AG09319 (cell line): Measurements from ENCODE around the gene C9orf78.

Experiments used
- DNase-seq: peaks from one replicate; pipeline ENCODE4 v3.0.0-alpha.2; 2010; ENCODE audit warnings: low read depth; ENCODE audit errors: extremely low read depth
- TF ChIP-seq, protein P1 (sequence below): IDR thresholded peaks from 2 replicates; pipeline ENCODE4 v1.5.1; 2011; ENCODE audit warnings: low read depth, mild to moderate bottlenecking, inconsistent platforms, low read length, moderate library complexity

C9orf78 gene

DNA sequence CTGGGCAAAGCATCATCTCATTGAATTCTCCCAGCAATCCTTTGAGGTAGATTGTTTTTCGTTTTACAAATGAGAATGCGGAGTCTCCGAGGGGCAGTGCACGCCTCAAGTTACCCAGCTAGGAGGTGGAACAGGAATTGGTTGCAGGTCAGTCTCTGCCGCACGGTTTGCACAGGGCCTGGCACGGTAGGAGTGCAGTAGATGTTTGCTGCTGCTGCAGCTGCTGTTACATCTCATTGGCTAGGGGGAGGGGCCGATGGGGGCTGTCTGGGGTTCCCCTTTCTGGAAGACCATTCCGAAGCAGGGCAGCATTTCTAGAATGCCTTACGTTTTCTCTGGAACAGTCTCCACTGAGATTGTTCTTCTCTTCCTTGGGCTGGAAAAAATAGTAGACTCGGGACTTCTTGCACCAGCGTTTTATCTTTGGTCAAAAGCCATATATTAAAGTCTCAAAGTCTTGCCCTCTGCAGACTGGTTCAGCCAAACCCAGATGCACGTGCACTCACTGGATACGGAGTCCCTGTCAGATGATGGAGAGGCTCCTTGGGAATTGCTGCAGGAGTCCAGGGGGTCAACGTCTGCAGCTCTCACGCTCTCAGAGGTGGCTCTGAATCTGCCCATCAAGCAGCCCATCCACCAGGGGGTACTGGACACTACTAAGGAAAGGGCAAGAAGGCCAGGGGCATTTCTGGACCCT, 1.4 kb upstream of the C9orf78 start:
- TF ChIP-seq, protein P1, sequence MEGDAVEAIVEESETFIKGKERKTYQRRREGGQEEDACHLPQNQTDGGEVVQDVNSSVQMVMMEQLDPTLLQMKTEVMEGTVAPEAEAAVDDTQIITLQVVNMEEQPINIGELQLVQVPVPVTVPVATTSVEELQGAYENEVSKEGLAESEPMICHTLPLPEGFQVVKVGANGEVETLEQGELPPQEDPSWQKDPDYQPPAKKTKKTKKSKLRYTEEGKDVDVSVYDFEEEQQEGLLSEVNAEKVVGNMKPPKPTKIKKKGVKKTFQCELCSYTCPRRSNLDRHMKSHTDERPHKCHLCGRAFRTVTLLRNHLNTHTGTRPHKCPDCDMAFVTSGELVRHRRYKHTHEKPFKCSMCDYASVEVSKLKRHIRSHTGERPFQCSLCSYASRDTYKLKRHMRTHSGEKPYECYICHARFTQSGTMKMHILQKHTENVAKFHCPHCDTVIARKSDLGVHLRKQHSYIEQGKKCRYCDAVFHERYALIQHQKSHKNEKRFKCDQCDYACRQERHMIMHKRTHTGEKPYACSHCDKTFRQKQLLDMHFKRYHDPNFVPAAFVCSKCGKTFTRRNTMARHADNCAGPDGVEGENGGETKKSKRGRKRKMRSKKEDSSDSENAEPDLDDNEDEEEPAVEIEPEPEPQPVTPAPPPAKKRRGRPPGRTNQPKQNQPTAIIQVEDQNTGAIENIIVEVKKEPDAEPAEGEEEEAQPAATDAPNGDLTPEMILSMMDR, result no peak
- no peak for DNase-seq

DNA sequence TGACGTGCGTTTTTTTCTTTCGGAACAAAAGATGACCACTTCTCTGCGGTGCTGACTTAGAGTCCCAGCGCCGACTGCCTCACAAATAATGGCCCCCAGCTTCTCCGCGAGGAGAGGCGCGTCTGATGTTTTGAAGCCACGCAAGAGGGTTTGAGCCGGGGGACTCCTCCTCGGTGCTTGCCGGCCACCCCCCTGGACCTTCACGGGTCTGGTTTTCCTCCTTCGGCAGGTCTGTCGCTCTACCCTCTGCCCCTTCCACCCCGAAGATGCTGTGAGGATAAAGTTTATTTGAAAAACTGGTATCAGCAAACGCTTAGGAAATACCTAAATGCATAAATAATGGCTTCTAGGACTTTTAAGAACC, 767 bp upstream of the C9orf78 start:
- no peak for DNase-seq
- TF ChIP-seq, protein P1, result no peak

DNA sequence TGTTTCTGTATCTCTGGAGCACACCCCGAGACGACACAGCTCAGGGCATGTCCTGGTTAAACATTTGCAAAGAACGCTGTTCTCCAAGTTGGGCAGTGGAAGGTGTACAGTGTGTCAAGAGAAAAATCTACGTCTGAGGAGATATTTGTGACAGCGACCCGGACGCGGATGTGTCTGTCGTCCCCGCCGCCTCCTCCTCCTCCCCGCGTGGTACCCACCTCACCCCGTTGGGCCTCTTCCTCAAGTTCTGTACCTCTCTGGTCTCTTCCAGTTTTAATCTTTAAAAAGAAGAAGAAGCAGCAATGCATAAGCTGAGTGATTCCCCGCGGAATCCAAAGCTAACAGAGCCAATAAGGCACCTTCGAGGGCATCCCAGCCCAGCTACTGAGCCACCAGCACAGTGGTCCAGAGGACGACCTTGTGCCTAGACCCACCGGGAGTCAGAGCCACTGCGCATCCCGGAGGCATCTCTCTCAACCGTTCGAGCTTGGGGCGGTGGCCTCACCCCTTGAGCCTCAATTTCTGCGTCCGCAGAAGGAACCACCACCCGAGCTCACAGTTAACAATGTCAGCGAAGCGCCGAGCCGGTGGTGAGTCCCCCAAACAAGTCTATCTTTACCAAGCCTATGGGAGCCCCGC, 467 bp downstream of the C9orf78 start:
- TF ChIP-seq, protein P1, result no peak
- no peak for DNase-seq

DNA sequence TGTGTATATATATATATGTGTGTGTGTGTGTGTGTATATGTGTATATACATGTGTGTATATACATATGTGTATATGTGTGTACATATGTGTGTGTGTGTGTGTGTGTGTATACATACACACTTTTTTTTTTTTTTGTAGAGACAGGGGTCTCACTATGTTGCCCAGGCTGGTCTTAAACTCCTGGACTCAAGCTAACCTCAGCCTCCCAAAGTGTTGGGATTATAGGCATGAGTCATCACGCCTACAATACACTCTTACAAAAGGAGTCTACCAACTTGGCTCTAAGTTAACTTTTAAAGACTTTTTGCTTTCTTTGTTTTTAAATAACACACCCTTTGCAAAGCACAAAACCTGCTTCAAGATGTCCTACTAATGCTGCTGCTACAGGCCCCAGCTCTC, 2.1 kb downstream of the C9orf78 start:
- DNase-seq, result no peak

DNA sequence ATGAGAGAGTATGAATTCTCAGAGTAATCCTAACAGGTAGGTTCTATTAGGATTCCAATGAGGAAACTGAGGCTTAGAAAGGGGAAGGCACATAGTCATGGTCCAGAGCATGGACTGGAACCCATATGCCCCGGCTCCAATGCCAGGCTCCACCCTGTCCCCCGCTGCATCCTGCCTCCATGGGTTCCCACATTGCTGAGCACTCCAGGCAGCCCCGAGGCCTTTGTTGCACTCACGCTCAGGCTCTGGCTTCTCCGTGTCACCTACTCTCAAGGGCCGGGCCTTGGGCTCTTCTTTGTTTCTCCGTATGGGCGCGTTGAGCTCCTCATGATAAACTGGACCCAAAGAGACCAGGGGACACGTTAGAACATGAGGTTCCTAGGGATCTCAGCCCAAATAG, 6.1 kb downstream of the C9orf78 start:
- TF ChIP-seq, protein P1, result no peak
- DNase-seq, result no peak

More for the DNA sequence above, 2.1 kb downstream of the C9orf78 start:
- TF ChIP-seq, protein P1, result no peak

DNA sequence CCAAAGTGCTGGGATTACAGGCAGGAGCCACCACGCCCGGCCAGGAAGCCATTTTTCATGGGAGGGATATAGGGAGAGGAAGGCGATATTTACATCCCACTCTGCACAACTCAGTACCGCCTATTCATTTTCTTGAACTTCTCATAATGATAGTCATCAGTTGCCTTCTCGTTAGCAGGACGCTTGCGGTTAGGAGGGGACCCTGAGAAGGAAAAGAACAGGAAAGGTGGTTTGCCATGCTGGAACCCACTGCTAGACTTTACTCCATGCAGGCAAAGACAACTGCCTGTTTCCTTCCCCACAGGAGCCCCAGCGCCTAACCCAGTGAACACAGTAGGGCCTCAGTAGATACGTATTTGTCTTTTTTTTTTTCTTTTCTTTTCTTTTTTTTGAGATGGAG, 7.0 kb downstream of the C9orf78 start:
- no peak for DNase-seq
- TF ChIP-seq, protein P1, result no peak

DNA sequence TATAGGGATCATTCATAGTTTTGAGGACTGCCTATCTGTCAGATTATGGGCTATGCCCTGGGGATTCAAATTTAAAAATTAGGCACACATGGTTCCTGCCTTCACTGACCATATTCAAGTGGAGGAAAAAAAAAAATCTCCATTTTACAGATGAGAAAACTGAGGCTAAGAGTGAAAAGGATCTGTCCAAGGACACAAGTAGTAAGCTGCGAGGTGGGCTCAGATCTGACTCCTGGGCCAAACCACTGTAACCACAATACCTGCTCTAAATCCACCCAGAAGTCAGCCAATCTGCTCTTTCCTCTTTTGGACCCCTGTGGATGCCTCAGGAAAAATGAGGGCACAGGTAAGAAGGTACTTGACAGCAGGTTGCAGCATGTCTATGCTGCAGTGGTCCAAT, 8.3 kb downstream of the C9orf78 start:
- TF ChIP-seq, protein P1, result no peak
- DNase-seq, result no peak
